HepG2 (cell line): ENCODE results near the gene MRFAP1L1. TPM values are rescaled to one million over a fixed set of nuclear protein-coding genes. Genes with fewer than 3 reads are reported as not detected.

ENCODE experiments used
- ARHGAP35 ChIP-seq: sonication (generic); formaldehyde crosslinking; IDR thresholded peaks from 2 replicates; pipeline ENCODE4 v1.9.0; 2022; ENCODE audit warnings: mild to moderate bottlenecking, inconsistent platforms, moderate library complexity, missing genetic modification reagents, borderline replicate concordance
- ATF7 ChIP-seq, 2 experiments: fragments of 450-650 bp in 1 of 2; sonication (generic) in 1 of 2; formaldehyde crosslinking in 1 of 2; IDR thresholded peaks; 2 replicates each; pipeline versions ENCODE4 v1.4.0 to v1.6.1; 2016 to 2020; ENCODE audit warnings: antibody characterized with exemption in 1 of 2, mild to moderate bottlenecking in 1 of 2, missing genetic modification reagents in 1 of 2
- CEBPG ChIP-seq: IDR thresholded peaks from 2 replicates; pipeline ENCODE4 v1.6.1; 2016
- CENPT ChIP-seq: sonication (generic); formaldehyde crosslinking; IDR thresholded peaks from 2 replicates; pipeline ENCODE4 v1.8.0; 2022; ENCODE audit warnings: low read depth, mild to moderate bottlenecking, moderate library complexity, missing genetic modification reagents
- DPF2 ChIP-seq: sonication (generic); formaldehyde crosslinking; IDR thresholded peaks from 2 replicates; pipeline ENCODE4 v1.4.0; 2020; ENCODE audit warnings: mild to moderate bottlenecking, low read depth, missing genetic modification reagents, borderline replicate concordance
- GATA4 ChIP-seq: sonication (generic); IDR thresholded peaks from 2 replicates; pipeline ENCODE4 v1.6.1; 2016; ENCODE audit warnings: antibody characterized with exemption, low read depth, borderline replicate concordance
- HOXA5 ChIP-seq: sonication (generic); formaldehyde crosslinking; IDR thresholded peaks from 2 replicates; pipeline ENCODE4 v1.4.0; 2020; ENCODE audit warnings: missing genetic modification reagents
- MED1 ChIP-seq: sonication (generic); formaldehyde crosslinking; IDR thresholded peaks from 2 replicates; pipeline ENCODE4 v1.4.0; 2020; ENCODE audit warnings: missing genetic modification reagents
- NCOA2 ChIP-seq: sonication (generic); formaldehyde crosslinking; IDR thresholded peaks from 2 replicates; pipeline ENCODE4 v1.8.0; 2022; ENCODE audit warnings: inconsistent platforms
- NCOR1 ChIP-seq: fragments of 200-600 bp; sonication (generic); IDR thresholded peaks from 2 replicates; pipeline ENCODE4 v1.7.0; 2017; ENCODE audit warnings: antibody characterized with exemption, low read length, borderline replicate concordance
- PATZ1 ChIP-seq: sonication (generic); formaldehyde crosslinking; IDR thresholded peaks from 2 replicates; pipeline ENCODE4 v1.4.0; 2020; ENCODE audit warnings: missing genetic modification reagents
- POLR2AphosphoS5 ChIP-seq: IDR thresholded peaks from 2 replicates; pipeline ENCODE4 v1.6.1; 2012; ENCODE audit warnings: low read depth, low read length
- RAD21 ChIP-seq: fragments of 450-650 bp; formaldehyde crosslinking; IDR thresholded peaks from 2 replicates; pipeline ENCODE4 v1.5.0; 2020; ENCODE audit warnings: mild to moderate bottlenecking
- RBFOX2 ChIP-seq: fragments of 200-400 bp; formaldehyde crosslinking; IDR thresholded peaks from 2 replicates; pipeline ENCODE4 v1.6.1; 2017; ENCODE audit warnings: low read depth, mild to moderate bottlenecking, low read length
- REXO4 ChIP-seq: sonication (generic); formaldehyde crosslinking; IDR thresholded peaks from 2 replicates; pipeline ENCODE4 v1.8.0; 2022; ENCODE audit warnings: missing genetic modification reagents, mild to moderate bottlenecking, borderline replicate concordance
- RXRA ChIP-seq: sonication (generic); formaldehyde crosslinking; IDR thresholded peaks from 2 replicates; pipeline ENCODE4 v1.5.1; 2020; ENCODE audit warnings: missing genetic modification reagents
- SYNCRIP ChIP-seq: fragments of 200-400 bp; formaldehyde crosslinking; IDR thresholded peaks from 2 replicates; pipeline ENCODE4 v1.6.1; 2018; ENCODE audit warnings: mild to moderate bottlenecking, low read depth, low read length; ENCODE audit not compliant: insufficient read depth
- TIGD3 ChIP-seq: sonication (generic); formaldehyde crosslinking; IDR thresholded peaks from 2 replicates; pipeline ENCODE4 v1.5.1; 2020; ENCODE audit warnings: mild to moderate bottlenecking, missing genetic modification reagents, borderline replicate concordance
- ZBTB38 ChIP-seq: sonication (generic); formaldehyde crosslinking; IDR thresholded peaks from 2 replicates; pipeline ENCODE4 v1.5.1; 2020; ENCODE audit warnings: mild to moderate bottlenecking, missing genetic modification reagents
- ZC3H4 ChIP-seq: sonication (generic); formaldehyde crosslinking; IDR thresholded peaks from 2 replicates; pipeline ENCODE4 v1.4.0; 2020; ENCODE audit warnings: missing genetic modification reagents, borderline replicate concordance
- ZNF12 ChIP-seq: sonication (generic); formaldehyde crosslinking; IDR thresholded peaks from 2 replicates; pipeline ENCODE4 v1.5.0; 2020; ENCODE audit warnings: missing genetic modification reagents
- ZNF205 ChIP-seq: IDR thresholded peaks from 2 replicates; pipeline ENCODE4 v1.6.1; 2018; ENCODE audit warnings: missing biosample characterization, missing genetic modification reagents
- ZNF296 ChIP-seq: sonication (generic); formaldehyde crosslinking; conservative IDR thresholded peaks from 2 replicates; pipeline ENCODE4 v1.5.0; 2020; ENCODE audit warnings: mild to moderate bottlenecking, missing genetic modification reagents
- ZNF317 ChIP-seq: sonication (generic); formaldehyde crosslinking; IDR thresholded peaks from 2 replicates; pipeline ENCODE4 v1.5.0; 2020; ENCODE audit warnings: mild to moderate bottlenecking, missing genetic modification reagents
- ZNF343 ChIP-seq: sonication (generic); formaldehyde crosslinking; IDR thresholded peaks from 2 replicates; pipeline ENCODE4 v1.4.0; 2020; ENCODE audit warnings: mild to moderate bottlenecking, missing genetic modification reagents
- ZNF441 ChIP-seq: sonication (generic); formaldehyde crosslinking; IDR thresholded peaks from 2 replicates; pipeline ENCODE4 v1.7.0; 2021; ENCODE audit warnings: missing genetic modification reagents, borderline replicate concordance
- ZNF670 ChIP-seq: sonication (generic); formaldehyde crosslinking; IDR thresholded peaks from 2 replicates; pipeline ENCODE4 v1.8.0; 2022; ENCODE audit warnings: mild to moderate bottlenecking, missing genetic modification reagents, borderline replicate concordance
- ZNF841 ChIP-seq: sonication (generic); formaldehyde crosslinking; IDR thresholded peaks from 2 replicates; pipeline ENCODE4 v1.8.1; 2023; ENCODE audit warnings: missing genetic modification reagents, borderline replicate concordance
- polyA plus RNA-seq, 8 experiments: library from polyadenylated mRNA; depleted of rRNA in 3 of 8; stranded (reverse) in 7 of 8; unstranded in 1 of 8; fragments of >200 nt; fragmentation: Illumina TruSeq in 4 of 8; extraction: Trizol in 4 of 8; gene quantifications; 2 replicates each; pipeline versions ENCODE4 v1.2.1 to v1.2.3, GENCODE V29; 2011 to 2016; ENCODE audit warnings: low read depth in 4 of 8, missing spikeins in 1 of 8, mixed read lengths in 1 of 8; ENCODE audit not compliant: insufficient read depth in 1 of 8
- total RNA-seq, 5 experiments: library from RNA; depleted of rRNA; stranded (reverse); fragments of >200 nt; fragmentation: Illumina TruSeq; extraction: Trizol; gene quantifications; 2 replicates each; pipeline ENCODE4 v1.2.3, GENCODE V29; 2016; ENCODE audit warnings: low read depth in 1 of 5

The MRFAP1L1 gene
- total and polyA plus RNA-seq, 2 of the 13 experiments (the other 11 are each of a cell fraction or from before 2014, with no cell fraction given) = 44.8 to 76.6 TPM

- TF ChIP-seq PATZ1 = no peak
- no peak for TF ChIP-seq HOXA5 (CRISPR knock-in tag)
- no peak for TF ChIP-seq RBFOX2
- no peak; the same call in 1 of the 2 replicates for TF ChIP-seq ZNF12 (CRISPR knock-in tag)
- no peak for TF ChIP-seq REXO4
- no peak for TF ChIP-seq SYNCRIP
- no peak for TF ChIP-seq MED1 (CRISPR knock-in tag)
- no peak for TF ChIP-seq GATA4
- no peak; the same call in 1 of the 2 replicates for TF ChIP-seq RXRA (CRISPR knock-in tag)
- no peak for TF ChIP-seq POLR2AphosphoS5
- no peak for TF ChIP-seq ZNF343 (CRISPR knock-in tag)
- no peak for TF ChIP-seq CEBPG (CRISPR knock-in tag)
- TF ChIP-seq ZNF441 (CRISPR knock-in tag) = no peak
- no peak for TF ChIP-seq ZNF205 (CRISPR knock-in tag)
- no peak for TF ChIP-seq ARHGAP35 (CRISPR knock-in tag)
- no peak for TF ChIP-seq ZNF841 (CRISPR knock-in tag)
- TF ChIP-seq RAD21 = no peak
- no peak for TF ChIP-seq ZBTB38 (CRISPR knock-in tag)
- no peak for TF ChIP-seq ZNF670 (CRISPR knock-in tag)
- no peak for TF ChIP-seq NCOR1
- no peak for TF ChIP-seq ZC3H4
- no peak for TF ChIP-seq NCOA2 (CRISPR knock-in tag)
- TF ChIP-seq CENPT (CRISPR knock-in tag) = no peak
- no peak for TF ChIP-seq TIGD3 (CRISPR knock-in tag)
- no peak for TF ChIP-seq ATF7 (IDR thresholded peaks at IDR 0.05)
- no peak for TF ChIP-seq ATF7 (CRISPR knock-in tag; IDR thresholded peaks at IDR 0.05)
- TF ChIP-seq ZNF296 = no peak
- no peak for TF ChIP-seq DPF2 (CRISPR knock-in tag)
- no peak for TF ChIP-seq ZNF317
These were observed 35.0 kb downstream of the MRFAP1L1 start (continued) for GRCh38 chr4:6674500-6675149.
